ENCODE measurements around the gene SKP2.

The SKP2 gene

DNA sequence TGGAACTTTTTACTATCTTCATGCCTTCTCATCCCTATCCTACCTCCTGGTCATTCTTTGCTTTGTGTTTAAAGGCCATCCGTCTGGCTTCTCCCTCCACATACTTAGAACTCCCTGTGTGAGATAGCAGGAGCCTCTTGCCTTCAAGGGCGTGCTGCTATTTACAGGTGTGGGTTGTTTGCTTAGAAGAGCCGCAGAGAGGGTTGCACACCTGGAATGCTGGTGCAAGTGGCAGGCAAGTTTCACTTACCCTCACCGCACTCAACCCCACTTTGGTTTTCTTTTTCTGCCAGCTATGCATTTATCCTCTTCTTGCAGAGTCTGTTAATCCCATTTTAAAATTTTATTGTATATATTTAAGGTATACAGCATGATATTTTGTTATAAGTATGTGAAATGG, 12.6 kb downstream of the SKP2 start (continued):
- TF ChIP-seq, protein P1, sequence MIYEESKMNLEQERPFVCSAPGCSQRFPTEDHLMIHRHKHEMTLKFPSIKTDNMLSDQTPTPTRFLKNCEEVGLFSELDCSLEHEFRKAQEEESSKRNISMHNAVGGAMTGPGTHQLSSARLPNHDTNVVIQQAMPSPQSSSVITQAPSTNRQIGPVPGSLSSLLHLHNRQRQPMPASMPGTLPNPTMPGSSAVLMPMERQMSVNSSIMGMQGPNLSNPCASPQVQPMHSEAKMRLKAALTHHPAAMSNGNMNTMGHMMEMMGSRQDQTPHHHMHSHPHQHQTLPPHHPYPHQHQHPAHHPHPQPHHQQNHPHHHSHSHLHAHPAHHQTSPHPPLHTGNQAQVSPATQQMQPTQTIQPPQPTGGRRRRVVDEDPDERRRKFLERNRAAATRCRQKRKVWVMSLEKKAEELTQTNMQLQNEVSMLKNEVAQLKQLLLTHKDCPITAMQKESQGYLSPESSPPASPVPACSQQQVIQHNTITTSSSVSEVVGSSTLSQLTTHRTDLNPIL (CRISPR knock-in tag; IDR thresholded peaks at IDR 0.05; ENCODE audit: low read depth): no peak
- TF ChIP-seq ZFP3 (CRISPR knock-in tag; IDR thresholded peaks at IDR 0.05): no peak

- no peak for ATAC-seq
- TF ChIP-seq CSDC2 (CRISPR knock-in tag; IDR thresholded peaks at IDR 0.05) (no peak), ZFP3 (CRISPR knock-in tag; IDR thresholded peaks at IDR 0.05) (no peak), CSRNP3 (CRISPR knock-in tag; IDR thresholded peaks at IDR 0.05) (no peak), ESRRG (CRISPR knock-in tag; IDR thresholded peaks at IDR 0.05) (no peak), ZNF565 (CRISPR knock-in tag; conservative IDR thresholded peaks at IDR 0.05; ENCODE audit: low read depth) (no peak), PPARA (CRISPR knock-in tag; IDR thresholded peaks at IDR 0.05; ENCODE audit: borderline replicate concordance) (no peak), TCF4 (CRISPR knock-in tag; IDR thresholded peaks at IDR 0.05; ENCODE audit: borderline replicate concordance) (no peak), SNAI2 (CRISPR knock-in tag; IDR thresholded peaks at IDR 0.05) (no peak)
These were observed 16.8 kb downstream of the SKP2 start for GRCh38 chr5:36168737-36169136.

- TF ChIP-seq TCF4 (CRISPR knock-in tag; IDR thresholded peaks at IDR 0.05; ENCODE audit: borderline replicate concordance) (no peak), GLIS3 (CRISPR knock-in tag; IDR thresholded peaks at IDR 0.05) (no peak), PPARA (CRISPR knock-in tag; IDR thresholded peaks at IDR 0.05; ENCODE audit: borderline replicate concordance) (no peak), ZNF565 (CRISPR knock-in tag; conservative IDR thresholded peaks at IDR 0.05; ENCODE audit: low read depth) (no peak), ZFP30 (CRISPR knock-in tag; IDR thresholded peaks at IDR 0.05) (no peak), POU6F1 (CRISPR knock-in tag; IDR thresholded peaks at IDR 0.05; ENCODE audit: borderline replicate concordance, low read depth) (no peak), OSR1 (CRISPR knock-in tag; IDR thresholded peaks at IDR 0.05) (no peak)
- ATAC-seq: no peak
These were observed 19.0 kb downstream of the SKP2 start for GRCh38 chr5:36170832-36171424.

DNA sequence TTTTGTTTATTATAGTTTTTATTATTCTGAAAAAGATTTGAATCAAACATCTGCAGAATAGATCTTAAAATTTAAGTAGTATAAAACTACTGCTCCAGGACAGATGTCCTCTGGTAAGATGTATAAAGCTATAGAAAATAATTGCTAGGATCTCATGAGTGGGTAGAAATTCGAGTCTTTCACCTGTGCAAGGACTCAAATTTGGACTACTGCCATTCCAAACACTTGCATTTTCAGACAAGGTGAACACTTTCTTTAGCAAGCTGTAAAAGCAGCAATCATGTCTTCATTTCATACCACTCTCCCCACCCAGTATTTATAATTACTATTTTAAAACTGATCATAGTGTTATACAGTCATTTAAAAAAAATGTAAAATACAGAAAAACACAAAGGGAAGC, 20.7 kb downstream of the SKP2 start:
- no peak for TF ChIP-seq POU6F1 (CRISPR knock-in tag; IDR thresholded peaks at IDR 0.05; ENCODE audit: borderline replicate concordance, low read depth)
- ATAC-seq: no peak

- no peak for ATAC-seq
- no peak for TF ChIP-seq SNAI2 (CRISPR knock-in tag; IDR thresholded peaks at IDR 0.05)
- TF ChIP-seq ZNF8 (CRISPR knock-in tag; IDR thresholded peaks at IDR 0.05): no peak
- TF ChIP-seq RARB (CRISPR knock-in tag; IDR thresholded peaks at IDR 0.05): no peak
- TF ChIP-seq GLIS3 (CRISPR knock-in tag; IDR thresholded peaks at IDR 0.05): no peak
- TF ChIP-seq OSR1 (CRISPR knock-in tag; IDR thresholded peaks at IDR 0.05): no peak
- no peak for TF ChIP-seq ZC3H10 (CRISPR knock-in tag; IDR thresholded peaks at IDR 0.05)
- no peak for TF ChIP-seq POU6F1 (CRISPR knock-in tag; IDR thresholded peaks at IDR 0.05; ENCODE audit: borderline replicate concordance, low read depth)
- no peak for TF ChIP-seq TOX (CRISPR knock-in tag; IDR thresholded peaks at IDR 0.05; ENCODE audit: borderline replicate concordance)
- TF ChIP-seq CSDC2 (CRISPR knock-in tag; IDR thresholded peaks at IDR 0.05): no peak
- no peak for TF ChIP-seq ESRRG (CRISPR knock-in tag; IDR thresholded peaks at IDR 0.05)
- TF ChIP-seq BACH2 (CRISPR knock-in tag; IDR thresholded peaks at IDR 0.05; ENCODE audit: borderline replicate concordance): no peak
- TF ChIP-seq ZFP3 (CRISPR knock-in tag; IDR thresholded peaks at IDR 0.05): no peak
- TF ChIP-seq, protein P2, sequence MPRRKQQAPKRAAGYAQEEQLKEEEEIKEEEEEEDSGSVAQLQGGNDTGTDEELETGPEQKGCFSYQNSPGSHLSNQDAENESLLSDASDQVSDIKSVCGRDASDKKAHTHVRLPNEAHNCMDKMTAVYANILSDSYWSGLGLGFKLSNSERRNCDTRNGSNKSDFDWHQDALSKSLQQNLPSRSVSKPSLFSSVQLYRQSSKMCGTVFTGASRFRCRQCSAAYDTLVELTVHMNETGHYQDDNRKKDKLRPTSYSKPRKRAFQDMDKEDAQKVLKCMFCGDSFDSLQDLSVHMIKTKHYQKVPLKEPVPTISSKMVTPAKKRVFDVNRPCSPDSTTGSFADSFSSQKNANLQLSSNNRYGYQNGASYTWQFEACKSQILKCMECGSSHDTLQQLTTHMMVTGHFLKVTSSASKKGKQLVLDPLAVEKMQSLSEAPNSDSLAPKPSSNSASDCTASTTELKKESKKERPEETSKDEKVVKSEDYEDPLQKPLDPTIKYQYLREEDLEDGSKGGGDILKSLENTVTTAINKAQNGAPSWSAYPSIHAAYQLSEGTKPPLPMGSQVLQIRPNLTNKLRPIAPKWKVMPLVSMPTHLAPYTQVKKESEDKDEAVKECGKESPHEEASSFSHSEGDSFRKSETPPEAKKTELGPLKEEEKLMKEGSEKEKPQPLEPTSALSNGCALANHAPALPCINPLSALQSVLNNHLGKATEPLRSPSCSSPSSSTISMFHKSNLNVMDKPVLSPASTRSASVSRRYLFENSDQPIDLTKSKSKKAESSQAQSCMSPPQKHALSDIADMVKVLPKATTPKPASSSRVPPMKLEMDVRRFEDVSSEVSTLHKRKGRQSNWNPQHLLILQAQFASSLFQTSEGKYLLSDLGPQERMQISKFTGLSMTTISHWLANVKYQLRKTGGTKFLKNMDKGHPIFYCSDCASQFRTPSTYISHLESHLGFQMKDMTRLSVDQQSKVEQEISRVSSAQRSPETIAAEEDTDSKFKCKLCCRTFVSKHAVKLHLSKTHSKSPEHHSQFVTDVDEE (CRISPR knock-in tag; IDR thresholded peaks at IDR 0.05): no peak
- TF ChIP-seq PPARA (CRISPR knock-in tag; IDR thresholded peaks at IDR 0.05; ENCODE audit: borderline replicate concordance): no peak
- no peak for TF ChIP-seq TCF4 (CRISPR knock-in tag; IDR thresholded peaks at IDR 0.05; ENCODE audit: borderline replicate concordance)
- no peak for TF ChIP-seq ARNTL (CRISPR knock-in tag; IDR thresholded peaks at IDR 0.05; ENCODE audit: borderline replicate concordance, low read depth)
These were observed 21.5 kb downstream of the SKP2 start for GRCh38 chr5:36173426-36173825.

Measured in SK-N-SH treated with all-trans-retinoic acid at 6 μM for 48 hours (cell line).